Adrenal gland (tissue), 12 donors: Measurements from ENCODE around the gene KIF16B. TPM values are rescaled to one million over a fixed set of nuclear protein-coding genes. Genes with fewer than 3 reads are reported as not detected.

ENCODE experiments used
- DNase-seq, 7 donors: peaks; one replicate each; pipeline ENCODE4 v3.0.0-alpha.2; 2019 to 2020
- H3K27ac ChIP-seq, 5 donors: fragments of 200-600 bp; sonication (generic) in 4 of 5; 1 replicate in 3 of 5; 2 replicates in 2 of 5; pipeline versions ENCODE4 v1.5.1 to v1.8.0; 2016 to 2020; ENCODE audit warnings: mild to moderate bottlenecking in 1 of 5
- H3K27me3 ChIP-seq: fragments of 200-600 bp; 2 replicates; pipeline ENCODE4 v1.8.0; 2021
- H3K36me3 ChIP-seq, 2 donors: fragments of 200-600 bp; replicated peaks in 1 of 2; 1 replicate in 1 of 2; 2 replicates in 1 of 2; pipeline versions ENCODE4 v1.5.1 to v1.8.0; 2018 to 2022
- H3K4me1 ChIP-seq, 2 donors: fragments of 200-600 bp; replicated peaks in 1 of 2; 1 replicate in 1 of 2; 2 replicates in 1 of 2; pipeline versions ENCODE4 v1.5.1 to v1.8.0; 2018 to 2021
- H3K4me3 ChIP-seq, 4 donors: fragments of 200-600 bp; sonication (generic) in 3 of 4; one replicate each; pipeline ENCODE4 v1.5.1; 2016 to 2018
- H3K9me3 ChIP-seq, 3 donors: fragments of 200-600 bp; sonication (generic) in 1 of 3; replicated peaks in 1 of 3; 1 replicate in 2 of 3; 2 replicates in 1 of 3; pipeline versions ENCODE4 v1.5.1 to v1.8.0; 2016 to 2021
- CTCF ChIP-seq, 6 experiments: fragments of 450-650 bp in 4 of 6; fragments of 200-600 bp in 2 of 6; sonication (generic) in 1 of 6; IDR thresholded peaks; 1 replicate in 5 of 6; 2 replicates in 1 of 6; pipeline versions ENCODE4 v1.5.1 to v1.8.0; 2016 to 2021; ENCODE audit warnings: antibody characterized with exemption in 6 of 6, mild to moderate bottlenecking in 2 of 6, moderate library complexity in 1 of 6
- POLR2A ChIP-seq, 2 donors: fragments of 450-650 bp; IDR thresholded peaks; one replicate each; pipeline ENCODE4 v1.6.1; 2017; ENCODE audit warnings: antibody characterized with exemption in 2 of 2, mild to moderate bottlenecking in 2 of 2, moderate library complexity in 1 of 2
- WGBS, 4 donors: extraction: QIAGEN DNeasy Blood & Tissue Kit in 2 of 4; methylation state at CpG; one replicate each; pipeline versions ENCODE4 v1.1.5 to v1.1.7; 2013 to 2017; 5-methylcytosine and 5-hydroxymethylcytosine counted together
- intact Hi-C, 2 donors: fragments of 100-400 bp; cut with DNase I; formaldehyde crosslinking; loops; one replicate each; pipeline versions ENCODE4 v1.14.1 to v1.15.0; 2022 to 2023
- polyA plus RNA-seq, 3 donors: library from polyadenylated mRNA; stranded (reverse); fragments of 200-250 nt in 2 of 3; fragments of 350-450 nt in 1 of 3; fragmentation: Illumina TruSeq in 1 of 3; extraction: RNeasy Lipid Tissue Mini Kit (QIAGEN cat#74804) in 1 of 3; gene quantifications; one replicate each; pipeline ENCODE4 v1.2.3, GENCODE V29; 2013 to 2014
- total RNA-seq, 9 donors: library from RNA; depleted of rRNA in 4 of 9; stranded (reverse); fragments of >200 nt in 4 of 9; fragments of 120-200 nt in 1 of 9; fragmentation: NEBNext Ultra II Directional in 1 of 9; extraction: Animal tissue kit (Norgen Biotek cat#: 25700) in 1 of 9; gene quantifications; one replicate each; pipeline versions ENCODE4 v1.1.0 to v1.2.4, GENCODE V29; 2013 to 2023
- donor health status: healthy with polysubstance abuse.
- donor health status: Bipolar disorder and iron deficiency.
- donor health status: DM: yes; HTN: yes; CAD: no.
- donor health status: DM: no; HTN: no; CAD: no.
- donor health status: DM: no; HTN: no; CAD: no.
- donor health status: DM: yes; HTN: yes; CAD: no.

Gene KIF16B
- total and polyA plus RNA-seq, 12 donors: 8.6 to 113 (median 36.1) TPM

GRCh38 chr20:16595376-16595775 lies 22.1 kb upstream of the KIF16B start:
- TF ChIP-seq POLR2A (IDR thresholded peaks at IDR 0.05) (no peak), CTCF (IDR thresholded peaks at IDR 0.05) (no peak)
- Histone ChIP-seq H3K9me3 (no peaks in the 10 kb centered on the region), H3K36me3 (no peaks in the 10 kb centered on the region), H3K27me3 (no peaks in the 10 kb centered on the region), H3K27ac (no peak overlapping the region), H3K4me3 (no peak overlapping the region), H3K4me1 (no peaks in the 10 kb centered on the region)
- intact Hi-C loops: no loop called here
- 78 to 91% (median 86%) methylated on average over 1 of the region's 1 CpG for WGBS, 4 donors
- DNase-seq: no peak

GRCh38 chr20:16590041-16590633 lies 16.9 kb upstream of the KIF16B start:
- H3K27me3 ChIP-seq: no peaks in the 10 kb centered on the region
- no peaks in the 10 kb centered on the region for H3K36me3 ChIP-seq
- no peaks in the 10 kb centered on the region for H3K4me1 ChIP-seq
- no peaks in the 10 kb centered on the region for H3K9me3 ChIP-seq
- no peak overlapping the region for H3K4me3 ChIP-seq
- WGBS, 4 donors: 50 to 53% (median 52%) methylated on average over 7 of the region's 7 CpGs
- intact Hi-C loops: loop anchor here in 1 of 2 donors (5.0 kb wide), 1 partner anchor 52 kb away; no protein-coding TSS in a partner anchor
- TF ChIP-seq CTCF (IDR thresholded peaks at IDR 0.05): no peak
- TF ChIP-seq POLR2A (IDR thresholded peaks at IDR 0.05): no peak
- no peak for DNase-seq
- no peak overlapping the region for H3K27ac ChIP-seq

- intact Hi-C loops: loop anchor here in 1 of 2 donors (5.0 kb wide), 1 partner anchor 53 kb away; no protein-coding TSS in a partner anchor
Measured at GRCh38 chr20:16589623-16590022, 16.4 kb upstream of the KIF16B start.

GRCh38 chr20:16588241-16588640 lies 15.0 kb upstream of the KIF16B start:
- no peak overlapping the region for H3K27ac ChIP-seq
- H3K36me3 ChIP-seq: no peaks in the 10 kb centered on the region
- DNase-seq: no peak
- H3K4me3 ChIP-seq: no peak overlapping the region
- TF ChIP-seq POLR2A (IDR thresholded peaks at IDR 0.05) (no peak), CTCF (IDR thresholded peaks at IDR 0.05) (no peak)
- no peaks in the 10 kb centered on the region for H3K4me1 ChIP-seq
- intact Hi-C loops: no loop called here
- no peaks in the 10 kb centered on the region for H3K27me3 ChIP-seq
- 78 to 89% (median 84%) methylated on average over 5 of the region's 5 CpGs for WGBS, 4 donors
- no peaks in the 10 kb centered on the region for H3K9me3 ChIP-seq

More at GRCh38 chr20:16589623-16590022, 16.4 kb upstream of the KIF16B start:
- no peak for DNase-seq
- Histone ChIP-seq H3K9me3 (no peaks in the 10 kb centered on the region), H3K27ac (no peak overlapping the region), H3K36me3 (no peaks in the 10 kb centered on the region), H3K4me1 (no peaks in the 10 kb centered on the region), H3K4me3 (no peak overlapping the region), H3K27me3 (no peaks in the 10 kb centered on the region)
- WGBS, 4 donors: 86 to 91% (median 88%) methylated on average over 9 of the region's 9 CpGs
- no peak for TF ChIP-seq CTCF (IDR thresholded peaks at IDR 0.05)
- TF ChIP-seq POLR2A (IDR thresholded peaks at IDR 0.05): no peak
